ENCODE results near the gene FAM83F.

- TF ChIP-seq POLR2A (IDR thresholded peaks at IDR 0.05; ENCODE audit: low read length) = no peak
- TF ChIP-seq GATA1 (IDR thresholded peaks at IDR 0.05; ENCODE audit: low read depth, low read length) = no peak
Measured at GRCh38 chr22:39996732-39997131, 2.0 kb downstream of the FAM83F start.
